Activated CD8-positive, alpha-beta memory T cell treated with anti-CD3 and anti-CD28 coated beads for 24 hours (primary cell): ENCODE measurements around the gene GPATCH11.
A peak's percentile ranks its signal among the peaks of the same experiment; 100 is the strongest.

ENCODE experiments used
- DNase-seq: peaks from one replicate; pipeline ENCODE4 v3.0.0-alpha.2; 2020

The GPATCH11 gene

GRCh38 chr2:37083873-37084794 is at the start of gene GPATCH11, which contains the start of gene HEATR5B:
TSS of gene GPATCH11 (plus strand) at chr2:37084518. CDS start at chr2:37088382, 3,864 bp downstream.
TSS of gene HEATR5B (minus strand) at chr2:37084372. CDS start at chr2:37083414, 958 bp downstream.
- DNase-seq = peak; percentile 94

- DNase-seq = no peak
Observed at GRCh38 chr2:37037771-37038170, 46.5 kb upstream of the GPATCH11 start.

GRCh38 chr2:37039580-37039979 is 44.7 kb upstream of the GPATCH11 start:
- DNase-seq = no peak

GRCh38 chr2:37052600-37053332 is 31.6 kb upstream of the GPATCH11 start:
- DNase-seq = no peak

GRCh38 chr2:37059841-37060240 is 24.5 kb upstream of the GPATCH11 start:
- no peak for DNase-seq

- no peak for DNase-seq
Observed at GRCh38 chr2:37060446-37060845, 23.9 kb upstream of the GPATCH11 start.

GRCh38 chr2:37061013-37061711 is 23.2 kb upstream of the GPATCH11 start:
- DNase-seq = no peak

- DNase-seq = no peak
Observed at GRCh38 chr2:37061776-37062175, 22.5 kb upstream of the GPATCH11 start.

GRCh38 chr2:37068686-37069085 is 15.6 kb upstream of the GPATCH11 start:
- no peak for DNase-seq

- no peak for DNase-seq
Observed at GRCh38 chr2:37070931-37071330, 13.4 kb upstream of the GPATCH11 start.

- no peak for DNase-seq
Observed at GRCh38 chr2:37080266-37080665, 4.1 kb upstream of the GPATCH11 start.

- DNase-seq = no peak
Observed at GRCh38 chr2:37080689-37081088, 3.6 kb upstream of the GPATCH11 start.

- no peak for DNase-seq
Observed at GRCh38 chr2:37084797-37085196, 479 bp downstream of the GPATCH11 start.

- no peak for DNase-seq
Observed at GRCh38 chr2:37085731-37086147, 1.4 kb downstream of the GPATCH11 start.

- no peak for DNase-seq
Observed at GRCh38 chr2:37090019-37090477, 5.7 kb downstream of the GPATCH11 start.

GRCh38 chr2:37091873-37092272 is 7.6 kb downstream of the GPATCH11 start:
- no peak for DNase-seq

- DNase-seq = no peak
Observed at GRCh38 chr2:37096568-37096967, 12.2 kb downstream of the GPATCH11 start.

- no peak for DNase-seq
Observed at GRCh38 chr2:37098416-37099118, 14.2 kb downstream of the GPATCH11 start.

- DNase-seq = no peak
Observed at GRCh38 chr2:37100054-37100453, 15.7 kb downstream of the GPATCH11 start.

GRCh38 chr2:37102588-37102987 is 18.3 kb downstream of the GPATCH11 start:
- no peak for DNase-seq

- no peak for DNase-seq
Observed at GRCh38 chr2:37104178-37104577, 19.9 kb downstream of the GPATCH11 start.

GRCh38 chr2:37105150-37105549 is 20.8 kb downstream of the GPATCH11 start:
- DNase-seq = no peak
